Temporal lobe (tissue), 1 donor: Measurements from ENCODE around the gene SLC22A23. TPM values are rescaled to one million over a fixed set of nuclear protein-coding genes. Genes with fewer than 3 reads are reported as not detected.

Experiments
- total RNA-seq: library from RNA; depleted of rRNA; stranded (reverse); fragments of >200 nt; gene quantifications from one replicate; pipeline ENCODE4 v1.2.3, GENCODE V29; 2014

SLC22A23 gene
- total RNA-seq, 1 donor from 2014 or later = 30.2 TPM

Other genes with a start within 250 kb of the SLC22A23 start
- gene TUBB2B, start 229.4 kb downstream of the SLC22A23 start, total RNA-seq = 2,668 TPM
- gene PSMG4, start 198.1 kb downstream of the SLC22A23 start, total RNA-seq = 19.9 TPM